ENCODE results near the gene ORM1. TPM values are rescaled to one million over a fixed set of nuclear protein-coding genes. Genes with fewer than 3 reads are reported as not detected.

The ORM1 gene
- total and polyA plus RNA-seq, 2 of the 8 experiments (the other 6 are each of a cell fraction or from before 2014, with no cell fraction given) = 0.32 TPM; not detected in 1

DNA sequence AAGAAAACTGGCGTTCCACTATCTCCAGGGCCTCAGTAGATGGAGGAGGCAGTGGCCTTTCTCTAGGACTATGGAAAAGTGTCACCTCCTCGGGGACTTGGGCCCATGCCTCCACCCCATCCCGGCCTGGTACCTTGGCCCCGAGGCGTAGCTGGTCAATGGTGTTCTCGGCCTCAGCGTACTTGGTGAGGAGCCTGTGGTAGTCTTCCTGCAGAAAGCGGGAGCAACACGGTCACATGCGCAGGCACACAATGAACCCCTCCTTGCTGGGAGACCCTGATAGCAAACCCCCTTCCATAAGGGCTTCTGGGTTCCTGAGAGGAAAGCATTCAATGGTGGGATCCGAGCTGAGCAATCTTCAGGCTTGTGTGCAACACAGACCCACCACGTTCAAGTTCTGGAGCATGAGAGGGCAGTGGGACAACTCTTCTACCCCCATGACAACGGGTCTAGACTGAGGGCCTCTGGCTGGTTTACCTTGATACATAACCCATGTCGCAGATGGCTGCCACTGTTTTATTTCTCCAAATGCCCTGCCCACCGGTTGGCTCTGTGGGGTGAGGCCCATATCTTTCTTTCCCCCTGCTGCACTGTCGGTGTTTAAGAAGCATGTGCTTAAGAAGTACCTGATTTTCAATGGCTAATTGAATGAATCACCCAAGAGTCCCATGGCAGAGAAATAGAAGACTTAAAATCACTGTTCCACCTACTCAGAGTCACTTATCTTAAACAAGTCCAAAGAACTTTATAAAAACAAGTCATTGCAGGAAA is 51.2 kb downstream of the ORM1 start (continued):
- TF ChIP-seq, protein P1, sequence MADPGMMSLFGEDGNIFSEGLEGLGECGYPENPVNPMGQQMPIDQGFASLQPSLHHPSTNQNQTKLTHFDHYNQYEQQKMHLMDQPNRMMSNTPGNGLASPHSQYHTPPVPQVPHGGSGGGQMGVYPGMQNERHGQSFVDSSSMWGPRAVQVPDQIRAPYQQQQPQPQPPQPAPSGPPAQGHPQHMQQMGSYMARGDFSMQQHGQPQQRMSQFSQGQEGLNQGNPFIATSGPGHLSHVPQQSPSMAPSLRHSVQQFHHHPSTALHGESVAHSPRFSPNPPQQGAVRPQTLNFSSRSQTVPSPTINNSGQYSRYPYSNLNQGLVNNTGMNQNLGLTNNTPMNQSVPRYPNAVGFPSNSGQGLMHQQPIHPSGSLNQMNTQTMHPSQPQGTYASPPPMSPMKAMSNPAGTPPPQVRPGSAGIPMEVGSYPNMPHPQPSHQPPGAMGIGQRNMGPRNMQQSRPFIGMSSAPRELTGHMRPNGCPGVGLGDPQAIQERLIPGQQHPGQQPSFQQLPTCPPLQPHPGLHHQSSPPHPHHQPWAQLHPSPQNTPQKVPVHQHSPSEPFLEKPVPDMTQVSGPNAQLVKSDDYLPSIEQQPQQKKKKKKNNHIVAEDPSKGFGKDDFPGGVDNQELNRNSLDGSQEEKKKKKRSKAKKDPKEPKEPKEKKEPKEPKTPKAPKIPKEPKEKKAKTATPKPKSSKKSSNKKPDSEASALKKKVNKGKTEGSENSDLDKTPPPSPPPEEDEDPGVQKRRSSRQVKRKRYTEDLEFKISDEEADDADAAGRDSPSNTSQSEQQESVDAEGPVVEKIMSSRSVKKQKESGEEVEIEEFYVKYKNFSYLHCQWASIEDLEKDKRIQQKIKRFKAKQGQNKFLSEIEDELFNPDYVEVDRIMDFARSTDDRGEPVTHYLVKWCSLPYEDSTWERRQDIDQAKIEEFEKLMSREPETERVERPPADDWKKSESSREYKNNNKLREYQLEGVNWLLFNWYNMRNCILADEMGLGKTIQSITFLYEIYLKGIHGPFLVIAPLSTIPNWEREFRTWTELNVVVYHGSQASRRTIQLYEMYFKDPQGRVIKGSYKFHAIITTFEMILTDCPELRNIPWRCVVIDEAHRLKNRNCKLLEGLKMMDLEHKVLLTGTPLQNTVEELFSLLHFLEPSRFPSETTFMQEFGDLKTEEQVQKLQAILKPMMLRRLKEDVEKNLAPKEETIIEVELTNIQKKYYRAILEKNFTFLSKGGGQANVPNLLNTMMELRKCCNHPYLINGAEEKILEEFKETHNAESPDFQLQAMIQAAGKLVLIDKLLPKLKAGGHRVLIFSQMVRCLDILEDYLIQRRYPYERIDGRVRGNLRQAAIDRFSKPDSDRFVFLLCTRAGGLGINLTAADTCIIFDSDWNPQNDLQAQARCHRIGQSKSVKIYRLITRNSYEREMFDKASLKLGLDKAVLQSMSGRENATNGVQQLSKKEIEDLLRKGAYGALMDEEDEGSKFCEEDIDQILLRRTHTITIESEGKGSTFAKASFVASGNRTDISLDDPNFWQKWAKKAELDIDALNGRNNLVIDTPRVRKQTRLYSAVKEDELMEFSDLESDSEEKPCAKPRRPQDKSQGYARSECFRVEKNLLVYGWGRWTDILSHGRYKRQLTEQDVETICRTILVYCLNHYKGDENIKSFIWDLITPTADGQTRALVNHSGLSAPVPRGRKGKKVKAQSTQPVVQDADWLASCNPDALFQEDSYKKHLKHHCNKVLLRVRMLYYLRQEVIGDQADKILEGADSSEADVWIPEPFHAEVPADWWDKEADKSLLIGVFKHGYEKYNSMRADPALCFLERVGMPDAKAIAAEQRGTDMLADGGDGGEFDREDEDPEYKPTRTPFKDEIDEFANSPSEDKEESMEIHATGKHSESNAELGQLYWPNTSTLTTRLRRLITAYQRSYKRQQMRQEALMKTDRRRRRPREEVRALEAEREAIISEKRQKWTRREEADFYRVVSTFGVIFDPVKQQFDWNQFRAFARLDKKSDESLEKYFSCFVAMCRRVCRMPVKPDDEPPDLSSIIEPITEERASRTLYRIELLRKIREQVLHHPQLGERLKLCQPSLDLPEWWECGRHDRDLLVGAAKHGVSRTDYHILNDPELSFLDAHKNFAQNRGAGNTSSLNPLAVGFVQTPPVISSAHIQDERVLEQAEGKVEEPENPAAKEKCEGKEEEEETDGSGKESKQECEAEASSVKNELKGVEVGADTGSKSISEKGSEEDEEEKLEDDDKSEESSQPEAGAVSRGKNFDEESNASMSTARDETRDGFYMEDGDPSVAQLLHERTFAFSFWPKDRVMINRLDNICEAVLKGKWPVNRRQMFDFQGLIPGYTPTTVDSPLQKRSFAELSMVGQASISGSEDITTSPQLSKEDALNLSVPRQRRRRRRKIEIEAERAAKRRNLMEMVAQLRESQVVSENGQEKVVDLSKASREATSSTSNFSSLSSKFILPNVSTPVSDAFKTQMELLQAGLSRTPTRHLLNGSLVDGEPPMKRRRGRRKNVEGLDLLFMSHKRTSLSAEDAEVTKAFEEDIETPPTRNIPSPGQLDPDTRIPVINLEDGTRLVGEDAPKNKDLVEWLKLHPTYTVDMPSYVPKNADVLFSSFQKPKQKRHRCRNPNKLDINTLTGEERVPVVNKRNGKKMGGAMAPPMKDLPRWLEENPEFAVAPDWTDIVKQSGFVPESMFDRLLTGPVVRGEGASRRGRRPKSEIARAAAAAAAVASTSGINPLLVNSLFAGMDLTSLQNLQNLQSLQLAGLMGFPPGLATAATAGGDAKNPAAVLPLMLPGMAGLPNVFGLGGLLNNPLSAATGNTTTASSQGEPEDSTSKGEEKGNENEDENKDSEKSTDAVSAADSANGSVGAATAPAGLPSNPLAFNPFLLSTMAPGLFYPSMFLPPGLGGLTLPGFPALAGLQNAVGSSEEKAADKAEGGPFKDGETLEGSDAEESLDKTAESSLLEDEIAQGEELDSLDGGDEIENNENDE (IDR thresholded peaks at IDR 0.05; ENCODE audit: insufficient replicate concordance, low read length) = no peak

All from H1 (cell line).